Measurements from ENCODE around the gene PPARD.

Gene PPARD

DNA sequence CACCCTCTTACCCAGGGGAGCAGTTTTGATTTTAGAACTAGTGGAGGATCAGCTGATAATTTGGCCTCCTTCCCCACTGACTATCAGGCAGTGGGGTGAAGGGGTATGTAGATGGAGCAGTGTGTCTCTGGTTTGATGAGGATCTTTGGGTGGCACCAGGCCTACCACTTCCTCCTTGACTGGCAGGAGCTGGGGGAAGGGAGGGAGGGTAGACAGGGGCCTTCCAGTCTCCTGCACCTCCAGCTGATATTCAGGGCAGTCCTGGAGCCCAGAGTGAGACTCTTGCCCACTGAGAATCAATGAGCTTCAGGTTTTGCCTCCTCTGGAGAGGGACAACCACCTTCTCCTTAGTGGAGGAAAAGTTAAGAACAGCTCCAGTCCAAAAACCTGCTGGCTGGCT is 41.5 kb upstream of the PPARD start:
- H3K36me3 ChIP-seq (ENCODE audit: insufficient read depth, low read length) = no peaks in the 10 kb centered on the region
- peak overlapping the region; percentile 91 for H3K4me3 ChIP-seq (ENCODE audit: low read length, poor library complexity, severe bottlenecking)
- no peaks in the 10 kb centered on the region for H3K27me3 ChIP-seq (ENCODE audit: insufficient read depth, low read length, poor library complexity, severe bottlenecking)
- H3K79me2 ChIP-seq (ENCODE audit: insufficient read depth, low read length) = peaks cover 79% of the 10 kb centered on the region
- H2AFZ ChIP-seq (ENCODE audit: low read length) = no peak overlapping the region
- H3K4me1 ChIP-seq (ENCODE audit: insufficient read depth, low read length, poor library complexity, severe bottlenecking) = peaks cover 73% of the 10 kb centered on the region
- no peak for TF ChIP-seq EZH2phosphoT487 (IDR thresholded peaks at IDR 0.05; ENCODE audit: borderline replicate concordance)
- TF ChIP-seq, protein P1, sequence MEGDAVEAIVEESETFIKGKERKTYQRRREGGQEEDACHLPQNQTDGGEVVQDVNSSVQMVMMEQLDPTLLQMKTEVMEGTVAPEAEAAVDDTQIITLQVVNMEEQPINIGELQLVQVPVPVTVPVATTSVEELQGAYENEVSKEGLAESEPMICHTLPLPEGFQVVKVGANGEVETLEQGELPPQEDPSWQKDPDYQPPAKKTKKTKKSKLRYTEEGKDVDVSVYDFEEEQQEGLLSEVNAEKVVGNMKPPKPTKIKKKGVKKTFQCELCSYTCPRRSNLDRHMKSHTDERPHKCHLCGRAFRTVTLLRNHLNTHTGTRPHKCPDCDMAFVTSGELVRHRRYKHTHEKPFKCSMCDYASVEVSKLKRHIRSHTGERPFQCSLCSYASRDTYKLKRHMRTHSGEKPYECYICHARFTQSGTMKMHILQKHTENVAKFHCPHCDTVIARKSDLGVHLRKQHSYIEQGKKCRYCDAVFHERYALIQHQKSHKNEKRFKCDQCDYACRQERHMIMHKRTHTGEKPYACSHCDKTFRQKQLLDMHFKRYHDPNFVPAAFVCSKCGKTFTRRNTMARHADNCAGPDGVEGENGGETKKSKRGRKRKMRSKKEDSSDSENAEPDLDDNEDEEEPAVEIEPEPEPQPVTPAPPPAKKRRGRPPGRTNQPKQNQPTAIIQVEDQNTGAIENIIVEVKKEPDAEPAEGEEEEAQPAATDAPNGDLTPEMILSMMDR (conservative IDR thresholded peaks at IDR 0.05; ENCODE audit: low read length) = no peak
- H4K20me1 ChIP-seq (ENCODE audit: insufficient read depth, low read length, poor library complexity, severe bottlenecking) = peaks cover 34% of the 10 kb centered on the region
- H3K9ac ChIP-seq (ENCODE audit: low read depth, low read length, poor library complexity, severe bottlenecking) = peak overlapping the region; percentile 98
- no peaks in the 10 kb centered on the region for H3F3A ChIP-seq (ENCODE audit: low read depth)
- H3K4me2 ChIP-seq (ENCODE audit: low read depth, low read length, poor library complexity, severe bottlenecking) = peak overlapping the region; percentile 89
- no peaks in the 10 kb centered on the region for H3K9me2 ChIP-seq (replicated peaks; ENCODE audit: low read depth, low read length)
- H3K9me3 ChIP-seq (ENCODE audit: insufficient read depth, low read depth, low read length) = no peaks in the 10 kb centered on the region

DNA sequence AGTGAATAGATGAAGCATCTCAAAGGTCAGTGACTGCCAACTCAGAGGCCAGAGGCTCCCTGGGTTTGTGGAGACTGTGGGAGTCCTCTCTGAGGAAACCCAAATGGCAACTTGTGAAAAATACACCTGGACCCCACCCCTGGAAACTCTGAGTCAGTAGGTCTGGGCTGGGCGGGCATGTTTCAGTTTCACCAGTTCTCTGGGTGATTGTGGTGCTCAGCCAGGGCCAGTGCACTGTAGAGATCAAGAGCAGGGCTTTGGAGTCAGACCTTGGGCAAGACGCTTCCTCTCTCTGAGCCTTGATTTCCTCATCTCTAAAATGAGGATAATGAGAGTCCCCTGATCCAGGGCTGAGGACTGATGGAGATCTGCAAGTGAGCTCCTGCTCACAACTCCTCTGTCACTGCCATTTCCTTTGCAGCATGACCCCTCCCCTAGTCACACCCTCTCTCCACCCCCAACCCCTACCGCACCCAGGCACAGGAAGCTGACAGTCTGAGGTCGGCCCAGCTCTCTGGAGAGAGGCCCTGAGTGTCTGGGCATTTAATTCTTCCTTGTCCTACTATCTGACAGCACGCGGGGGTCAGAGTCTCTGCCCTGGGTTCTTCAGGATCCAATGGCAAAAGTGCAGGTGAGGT is 39.6 kb upstream of the PPARD start:
- no peaks in the 10 kb centered on the region for H3F3A ChIP-seq (ENCODE audit: low read depth)
- TF ChIP-seq, protein P1 (conservative IDR thresholded peaks at IDR 0.05; ENCODE audit: low read length) = no peak
- TF ChIP-seq EZH2phosphoT487 (IDR thresholded peaks at IDR 0.05; ENCODE audit: borderline replicate concordance) = no peak
- H3K36me3 ChIP-seq (ENCODE audit: insufficient read depth, low read length) = no peaks in the 10 kb centered on the region
- H3K4me3 ChIP-seq (ENCODE audit: low read length, poor library complexity, severe bottlenecking) = peak overlapping the region; percentile 73
- peak overlapping the region; percentile 58 for H3K9ac ChIP-seq (ENCODE audit: low read depth, low read length, poor library complexity, severe bottlenecking)
- peak overlapping the region; percentile 90 for H3K4me2 ChIP-seq (ENCODE audit: low read depth, low read length, poor library complexity, severe bottlenecking)
- H3K4me1 ChIP-seq (ENCODE audit: insufficient read depth, low read length, poor library complexity, severe bottlenecking) = peaks cover 60% of the 10 kb centered on the region
- H3K79me2 ChIP-seq (ENCODE audit: insufficient read depth, low read length) = peaks cover 92% of the 10 kb centered on the region
- no peaks in the 10 kb centered on the region for H3K9me2 ChIP-seq (replicated peaks; ENCODE audit: low read depth, low read length)
- H3K9me3 ChIP-seq (ENCODE audit: insufficient read depth, low read depth, low read length) = no peaks in the 10 kb centered on the region
- H4K20me1 ChIP-seq (ENCODE audit: insufficient read depth, low read length, poor library complexity, severe bottlenecking) = peaks cover 34% of the 10 kb centered on the region
- no peak overlapping the region for H2AFZ ChIP-seq (ENCODE audit: low read length)
- no peaks in the 10 kb centered on the region for H3K27me3 ChIP-seq (ENCODE audit: insufficient read depth, low read length, poor library complexity, severe bottlenecking)

DNA sequence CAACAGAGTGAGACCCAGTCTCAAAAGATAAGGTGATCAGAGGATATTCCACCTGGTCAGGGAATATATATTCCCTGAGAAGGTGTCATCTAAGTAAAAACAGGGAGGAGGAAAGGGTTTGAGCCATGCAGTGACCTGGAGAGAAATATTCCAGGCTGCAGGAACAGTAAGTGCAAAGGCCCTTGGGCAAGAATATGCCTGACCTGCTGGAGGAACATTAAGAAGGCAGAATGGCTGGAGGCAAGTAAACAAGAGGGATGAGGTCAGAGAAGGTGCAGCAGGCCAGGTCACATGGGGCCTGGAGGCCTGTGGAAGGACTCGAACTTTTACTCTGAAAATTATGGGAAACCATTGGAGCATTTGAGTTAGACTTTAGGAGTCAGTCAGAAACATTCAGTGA is 38.1 kb upstream of the PPARD start:
- H3K4me1 ChIP-seq (ENCODE audit: insufficient read depth, low read length, poor library complexity, severe bottlenecking) = peaks cover 54% of the 10 kb centered on the region
- peaks cover 34% of the 10 kb centered on the region for H4K20me1 ChIP-seq (ENCODE audit: insufficient read depth, low read length, poor library complexity, severe bottlenecking)
- H3K9me2 ChIP-seq (replicated peaks; ENCODE audit: low read depth, low read length) = no peaks in the 10 kb centered on the region
- no peak overlapping the region for H2AFZ ChIP-seq (ENCODE audit: low read length)
- no peaks in the 10 kb centered on the region for H3K36me3 ChIP-seq (ENCODE audit: insufficient read depth, low read length)
- H3K27me3 ChIP-seq (ENCODE audit: insufficient read depth, low read length, poor library complexity, severe bottlenecking) = no peaks in the 10 kb centered on the region
- peaks cover 88% of the 10 kb centered on the region for H3K79me2 ChIP-seq (ENCODE audit: insufficient read depth, low read length)
- peak overlapping the region; percentile 50 for H3K9ac ChIP-seq (ENCODE audit: low read depth, low read length, poor library complexity, severe bottlenecking)
- TF ChIP-seq, protein P1 (conservative IDR thresholded peaks at IDR 0.05; ENCODE audit: low read length) = no peak
- no peak for TF ChIP-seq EZH2phosphoT487 (IDR thresholded peaks at IDR 0.05; ENCODE audit: borderline replicate concordance)
- no peak overlapping the region for H3K4me3 ChIP-seq (ENCODE audit: low read length, poor library complexity, severe bottlenecking)
- H3K4me2 ChIP-seq (ENCODE audit: low read depth, low read length, poor library complexity, severe bottlenecking) = peak overlapping the region; percentile 90
- no peaks in the 10 kb centered on the region for H3F3A ChIP-seq (ENCODE audit: low read depth)
- H3K9me3 ChIP-seq (ENCODE audit: insufficient read depth, low read depth, low read length) = no peaks in the 10 kb centered on the region
